HEK293T (cell line): ENCODE results near the gene ADAP1.
A peak's percentile ranks its signal among the peaks of the same experiment; 100 is the strongest.

Experiments
- CTCF ChIA-PET: fragments of 350-600 bp; formaldehyde crosslinking; extraction: SDS; loops from one replicate; lab custom pipeline; 2021; ENCODE audit warnings: antibody characterized with exemption, inconsistent platforms; lab: Yijun Ruan, JAX
- POLR2A ChIA-PET: fragments of 350-600 bp; formaldehyde crosslinking; extraction: SDS; loops from one replicate; lab custom pipeline; 2020; ENCODE audit warnings: antibody characterized with exemption, inconsistent platforms; lab: Yijun Ruan, JAX
- DNase-seq: peaks from one replicate; pipeline ENCODE4 v3.0.0; 2012; ENCODE audit warnings: mixed read lengths; ENCODE audit errors: extremely low spot score
- ARNT ChIP-seq: fragments of 450-650 bp; IDR thresholded peaks from 2 replicates; pipeline ENCODE4 v1.6.1; 2017; ENCODE audit warnings: mild to moderate bottlenecking
- BHLHE40 ChIP-seq: fragments of 450-650 bp; IDR thresholded peaks from 2 replicates; pipeline ENCODE4 v1.6.1; 2016; ENCODE audit warnings: mild to moderate bottlenecking, moderate library complexity, borderline replicate concordance
- CTBP1 ChIP-seq: fragments of 450-650 bp; IDR thresholded peaks from 2 replicates; pipeline ENCODE4 v1.6.1; 2016; ENCODE audit warnings: borderline replicate concordance
- ELF4 ChIP-seq: fragments of 450-650 bp; IDR thresholded peaks from 2 replicates; pipeline ENCODE4 v1.6.1; 2017; ENCODE audit warnings: antibody characterized with exemption
- FOXA1 ChIP-seq: fragments of 450-650 bp; IDR thresholded peaks from 2 replicates; pipeline ENCODE4 v1.6.1; 2016; ENCODE audit warnings: mild to moderate bottlenecking
- FOXK2 ChIP-seq: fragments of 450-650 bp; IDR thresholded peaks from 2 replicates; pipeline ENCODE4 v1.6.1; 2016; ENCODE audit warnings: mild to moderate bottlenecking
- FOXM1 ChIP-seq: fragments of 450-650 bp; IDR thresholded peaks from 2 replicates; pipeline ENCODE4 v1.6.1; 2017; ENCODE audit warnings: mild to moderate bottlenecking, borderline replicate concordance
- HDGF ChIP-seq: fragments of 450-650 bp; IDR thresholded peaks from 2 replicates; pipeline ENCODE4 v1.6.1; 2017; ENCODE audit warnings: antibody characterized with exemption, borderline replicate concordance
- L3MBTL2 ChIP-seq: fragments of 450-650 bp; conservative IDR thresholded peaks from 2 replicates; pipeline ENCODE4 v1.6.1; 2016; ENCODE audit warnings: mild to moderate bottlenecking
- LEF1 ChIP-seq: fragments of 450-650 bp; IDR thresholded peaks from 2 replicates; pipeline ENCODE4 v1.6.1; 2017; ENCODE audit warnings: mild to moderate bottlenecking, borderline replicate concordance
- NFRKB ChIP-seq: fragments of 450-650 bp; IDR thresholded peaks from 2 replicates; pipeline ENCODE4 v1.6.1; 2016; ENCODE audit warnings: mild to moderate bottlenecking, moderate library complexity
- SP1 ChIP-seq: fragments of 450-650 bp; IDR thresholded peaks from 2 replicates; pipeline ENCODE4 v1.6.1; 2017
- SUZ12 ChIP-seq: fragments of 450-650 bp; IDR thresholded peaks from 2 replicates; pipeline ENCODE4 v1.6.1; 2016; ENCODE audit warnings: mild to moderate bottlenecking
- TARDBP ChIP-seq: fragments of 450-650 bp; IDR thresholded peaks from 2 replicates; pipeline ENCODE4 v1.6.1; 2016
- ZNF384 ChIP-seq: fragments of 450-650 bp; IDR thresholded peaks from 2 replicates; pipeline ENCODE4 v1.6.1; 2016
- TF ChIP-seq, protein P1 (sequence below): fragments of 450-650 bp; IDR thresholded peaks from 2 replicates; pipeline ENCODE4 v1.6.1; 2016

ADAP1 gene

DNA sequence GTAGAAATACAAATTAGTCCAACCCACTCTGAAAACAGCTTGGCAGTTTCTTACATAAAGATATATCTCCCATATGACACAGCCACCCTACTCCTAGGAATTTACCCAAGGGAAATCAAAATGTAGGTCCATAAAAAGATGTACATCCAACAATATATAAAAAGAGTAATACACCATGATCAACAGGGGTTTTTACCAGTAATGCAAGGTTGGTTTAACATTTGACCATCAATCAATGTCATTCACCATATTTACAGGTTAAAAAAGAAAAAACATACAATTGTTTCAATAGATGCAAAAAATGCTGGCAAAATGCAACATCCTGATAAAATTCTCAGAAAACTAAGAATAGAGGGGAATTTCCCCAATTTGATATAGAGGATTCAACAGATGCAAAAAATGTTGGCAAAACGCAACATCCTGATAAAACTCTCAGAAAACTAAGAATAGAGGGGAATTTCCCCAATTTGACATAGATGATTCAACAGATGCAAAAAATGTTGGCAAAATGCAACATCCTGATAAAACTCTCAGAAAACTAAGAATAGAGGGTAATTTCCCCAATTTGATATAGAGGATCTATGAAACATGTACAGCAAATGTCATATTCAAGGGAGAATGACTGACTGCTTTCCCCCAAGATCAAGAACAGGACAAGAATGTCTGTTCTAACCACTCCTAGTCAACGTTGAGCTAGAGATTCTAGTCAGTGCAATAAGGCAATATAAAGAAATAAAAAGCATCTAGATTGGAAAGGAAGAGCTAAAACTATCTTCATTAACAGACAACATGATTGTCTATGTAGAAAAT lies 13.7 kb downstream of the ADAP1 start:
- TF ChIP-seq FOXK2 (no peak), FOXA1 (no peak), HDGF (no peak)
- TF ChIP-seq, protein P1, sequence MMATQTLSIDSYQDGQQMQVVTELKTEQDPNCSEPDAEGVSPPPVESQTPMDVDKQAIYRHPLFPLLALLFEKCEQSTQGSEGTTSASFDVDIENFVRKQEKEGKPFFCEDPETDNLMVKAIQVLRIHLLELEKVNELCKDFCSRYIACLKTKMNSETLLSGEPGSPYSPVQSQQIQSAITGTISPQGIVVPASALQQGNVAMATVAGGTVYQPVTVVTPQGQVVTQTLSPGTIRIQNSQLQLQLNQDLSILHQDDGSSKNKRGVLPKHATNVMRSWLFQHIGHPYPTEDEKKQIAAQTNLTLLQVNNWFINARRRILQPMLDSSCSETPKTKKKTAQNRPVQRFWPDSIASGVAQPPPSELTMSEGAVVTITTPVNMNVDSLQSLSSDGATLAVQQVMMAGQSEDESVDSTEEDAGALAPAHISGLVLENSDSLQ, result peak; percentile 56
- CTCF ChIA-PET, result interaction anchor here (0.6 kb wide), 1 partner anchor 33 kb away, joined by 6 read pairs; no protein-coding TSS in a partner anchor
- POLR2A ChIA-PET, result no interaction called here
- no peak for DNase-seq

DNA sequence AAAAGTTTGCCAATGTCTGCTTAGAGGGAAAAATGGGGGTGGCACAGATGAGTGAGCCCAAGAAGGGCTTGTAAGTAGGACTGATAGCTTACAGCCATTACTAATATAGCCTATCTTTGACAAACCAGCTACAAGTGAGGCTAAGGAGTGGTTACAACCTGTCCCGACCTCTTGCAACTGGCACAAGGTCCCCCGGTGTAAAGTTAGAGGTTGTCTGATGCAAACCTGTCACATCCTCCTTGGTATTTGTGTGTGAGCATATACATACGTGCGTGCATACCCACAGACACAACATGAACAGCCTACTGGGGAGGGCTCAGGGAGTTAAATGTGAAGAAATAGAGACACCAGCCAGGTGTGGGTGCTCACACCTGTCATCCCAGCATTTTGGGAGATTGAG lies 14.6 kb downstream of the ADAP1 start:
- CTCF ChIA-PET, result no interaction called here
- TF ChIP-seq FOXA1 (no peak), LEF1 (no peak), FOXK2 (no peak), ELF4 (no peak), ARNT (no peak), SUZ12 (no peak), CTBP1 (no peak), ZNF384 (no peak), FOXM1 (no peak), HDGF (no peak)
- TF ChIP-seq, protein P1, result no peak
- no peak for DNase-seq
- POLR2A ChIA-PET, result no interaction called here

DNA sequence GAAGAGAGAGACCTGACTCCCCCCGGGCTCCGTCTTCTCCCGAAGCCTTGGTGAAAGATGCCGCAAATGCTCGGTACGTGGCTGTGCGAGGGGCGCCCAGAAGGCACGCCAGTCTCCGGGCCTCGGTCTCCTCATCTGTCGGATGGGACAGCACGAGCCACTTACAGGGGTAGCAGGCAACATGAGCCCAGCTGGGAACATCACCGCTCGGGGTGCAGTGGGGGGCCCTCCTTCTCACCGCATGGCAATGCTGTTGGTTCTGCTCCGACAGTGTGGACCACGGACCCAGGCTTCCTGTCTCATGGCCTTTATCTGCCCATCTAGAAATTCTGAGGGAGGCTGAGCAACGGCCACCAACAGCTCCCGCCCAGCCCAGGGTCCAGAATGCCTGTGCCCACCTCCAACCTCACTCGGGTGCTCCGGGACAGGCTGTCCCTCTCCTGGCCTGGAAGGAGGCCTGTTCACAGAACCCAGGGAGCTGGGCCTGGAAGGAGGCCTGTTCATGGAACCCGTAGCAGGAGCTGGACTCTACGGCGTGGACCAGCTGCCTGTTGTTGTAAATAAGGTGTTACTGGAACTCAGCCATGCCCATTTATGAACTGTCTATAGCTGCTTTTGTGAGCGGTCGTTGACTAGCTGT lies 15.8 kb downstream of the ADAP1 start:
- CTCF ChIA-PET, result no interaction called here
- TF ChIP-seq FOXA1 (no peak), FOXM1 (no peak), ARNT (no peak), FOXK2 (no peak), LEF1 (no peak), ELF4 (no peak), ZNF384 (no peak), L3MBTL2 (no peak), CTBP1 (no peak)
- TF ChIP-seq, protein P1, result no peak
- POLR2A ChIA-PET, result no interaction called here
- no peak for DNase-seq

DNA sequence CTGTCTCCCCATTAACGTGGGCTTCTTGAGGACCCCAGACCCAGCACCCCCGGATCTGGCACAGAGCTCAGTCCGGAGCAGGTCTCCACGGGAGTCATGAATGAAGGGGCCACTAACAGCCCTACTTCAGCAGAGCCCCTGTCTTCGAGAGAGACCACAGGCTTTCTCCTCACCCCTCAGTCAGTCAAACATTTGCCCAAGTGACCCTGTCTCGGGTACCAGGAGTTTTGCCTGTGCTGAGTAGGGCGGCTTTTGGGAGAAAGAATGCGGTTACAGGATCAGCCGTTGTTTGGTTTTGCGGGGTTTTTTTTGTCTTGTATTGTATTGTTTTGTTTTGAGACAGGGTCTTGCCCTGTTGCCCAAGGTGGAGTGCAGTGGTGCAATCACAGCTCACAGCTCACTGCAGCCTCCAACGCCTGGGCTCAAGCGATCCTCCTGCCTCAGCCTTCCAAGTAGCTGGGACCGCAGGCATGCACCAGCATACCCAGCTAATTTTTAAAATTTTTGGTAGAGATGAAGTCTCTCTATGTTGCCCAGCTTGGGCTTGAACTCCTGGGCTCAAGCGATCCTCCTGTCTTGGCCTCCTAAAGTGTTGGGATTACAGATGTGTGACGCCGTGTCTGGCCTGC lies 16.5 kb downstream of the ADAP1 start:
- ChIA-PET CTCF (no interaction called here), POLR2A (no interaction called here)
- TF ChIP-seq NFRKB (no peak), TARDBP (no peak), HDGF (no peak), LEF1 (no peak), FOXM1 (no peak), FOXA1 (no peak), SUZ12 (no peak), ARNT (no peak)
- TF ChIP-seq, protein P1, result no peak
- no peak for DNase-seq

DNA sequence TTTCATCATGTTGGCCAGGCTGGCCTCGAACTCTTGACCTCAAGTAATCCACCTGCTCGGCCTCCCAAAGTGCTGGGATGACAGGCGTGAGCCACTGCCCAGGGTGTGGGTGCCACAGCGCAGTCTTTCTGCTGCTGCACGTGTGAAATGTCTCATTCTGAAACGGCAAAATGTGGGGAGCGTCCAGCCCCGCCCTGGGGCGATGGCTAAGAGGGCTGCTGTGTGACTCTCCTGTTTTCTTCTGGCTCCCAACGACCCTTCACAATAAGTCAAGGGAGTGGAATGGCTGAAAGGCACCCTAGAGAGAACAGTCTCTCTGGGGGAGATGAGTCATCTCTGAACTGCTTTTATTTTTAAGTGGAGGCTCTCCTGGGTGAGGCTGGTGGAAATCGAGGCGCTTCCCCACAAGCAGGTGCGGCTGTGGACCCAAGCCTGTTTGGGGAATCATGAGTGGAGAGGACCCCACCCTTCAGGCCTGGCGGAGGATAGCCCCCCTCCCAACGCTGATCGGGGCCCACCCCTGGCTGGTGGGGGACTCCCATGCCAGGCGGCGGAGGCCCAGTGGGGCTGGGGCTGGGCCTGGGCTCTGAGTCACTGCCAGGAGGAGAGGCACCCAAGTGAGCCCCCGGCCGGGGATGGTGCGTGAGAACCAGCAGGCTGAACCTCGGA lies 18.0 kb downstream of the ADAP1 start:
- DNase-seq, result no peak
- ChIA-PET CTCF (no interaction called here), POLR2A (no interaction called here)

More for the DNA sequence above, 18.0 kb downstream of the ADAP1 start:
- no peak for TF ChIP-seq HDGF
- TF ChIP-seq FOXM1, result no peak
- no peak for TF ChIP-seq LEF1
- TF ChIP-seq BHLHE40, result no peak
- TF ChIP-seq SP1, result no peak
- TF ChIP-seq ELF4, result no peak
- TF ChIP-seq FOXA1, result no peak
- TF ChIP-seq, protein P1, result no peak
- TF ChIP-seq ZNF384, result no peak
- no peak for TF ChIP-seq NFRKB
- TF ChIP-seq TARDBP, result no peak
- no peak for TF ChIP-seq FOXK2
- no peak for TF ChIP-seq ARNT
- no peak for TF ChIP-seq L3MBTL2
- TF ChIP-seq CTBP1, result no peak
- TF ChIP-seq SUZ12, result no peak
